ENCODE data around the gene TMEM98.
"Not testable (repeated sequence)": the region's sequence is repeated elsewhere in the genome, so short reads cannot be mapped to it uniquely, and the experiment has no call there.

The TMEM98 gene

GRCh38 chr17:32980230-32980629, 52.3 kb downstream of the TMEM98 start:
- DNase-seq (ENCODE audit: low read depth, low spot score), result no peak

- not testable (repeated sequence) for DNase-seq (ENCODE audit: low read depth, low spot score)
These were observed 53.7 kb downstream of the TMEM98 start for GRCh38 chr17:32981611-32982010.

- no peak for DNase-seq (ENCODE audit: low read depth, low spot score)
These were observed 57.2 kb downstream of the TMEM98 start for GRCh38 chr17:32985050-32985756.

GRCh38 chr17:32987453-32987805, 59.5 kb downstream of the TMEM98 start:
- not testable (repeated sequence) for DNase-seq (ENCODE audit: low read depth, low spot score)

DNA sequence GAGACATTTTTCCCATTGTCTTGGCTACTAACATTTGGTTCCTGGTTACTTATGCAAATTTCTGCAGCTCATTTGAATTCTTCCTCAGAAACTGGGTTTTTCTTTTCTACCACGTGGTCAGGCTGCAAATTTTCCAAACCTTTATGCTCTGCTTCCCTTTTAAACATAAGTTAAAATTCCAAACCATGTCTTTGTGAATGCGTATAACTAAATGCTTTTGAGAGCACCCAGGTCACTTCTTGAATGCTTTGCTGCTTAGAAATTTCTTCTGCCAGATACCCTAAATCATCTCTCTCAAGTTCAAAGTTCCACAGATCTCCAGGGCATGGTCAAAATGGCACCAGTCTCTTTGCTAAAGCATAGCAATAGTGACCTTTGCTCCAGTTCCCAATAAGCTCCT, 59.9 kb downstream of the TMEM98 start:
- not testable (repeated sequence) for DNase-seq (ENCODE audit: low read depth, low spot score)

DNA sequence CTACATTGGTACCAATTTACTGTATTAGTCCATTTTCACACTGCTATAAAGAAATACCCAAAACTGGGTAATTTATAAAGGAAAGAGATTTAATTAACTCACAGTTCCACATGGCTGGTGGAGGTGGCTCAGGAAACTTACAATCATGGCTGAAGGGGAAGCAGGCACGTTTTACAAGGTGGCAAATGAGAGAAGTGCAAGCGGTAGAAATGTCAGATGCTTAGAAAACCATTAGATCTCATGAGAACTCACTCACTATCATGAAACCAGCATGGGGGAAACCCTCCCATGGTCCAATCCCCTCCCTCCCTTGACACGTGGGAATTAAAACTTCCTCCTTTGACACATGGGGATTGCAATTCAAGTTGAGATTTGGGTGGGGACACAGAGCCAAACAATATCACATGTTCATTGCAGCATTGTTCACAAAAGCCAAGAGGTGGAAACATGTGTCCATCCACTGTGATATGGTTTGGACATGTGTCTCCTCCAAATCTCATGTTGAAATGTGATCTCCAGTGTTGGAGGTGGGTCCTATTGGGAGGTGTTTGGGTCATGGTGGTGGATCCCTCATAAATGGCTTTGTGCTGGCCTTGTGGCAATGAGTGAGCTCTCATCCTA, 60.6 kb downstream of the TMEM98 start:
- DNase-seq (ENCODE audit: low read depth, low spot score), result no peak

GRCh38 chr17:32992321-32993033, 64.5 kb downstream of the TMEM98 start:
- no peak for DNase-seq (ENCODE audit: low read depth, low spot score)

- no peak for DNase-seq (ENCODE audit: low read depth, low spot score)
These were observed 66.0 kb downstream of the TMEM98 start for GRCh38 chr17:32993977-32994376.

All from brain pericyte (primary cell).